Measurements from ENCODE around the gene MOXD1.

The MOXD1 gene

GRCh38 chr6:132400883-132401617, at the start of gene MOXD1:
Gene MOXD1 (minus strand): TSS chr6:132401475. CDS start chr6:132401426, 49 bp downstream.
- no peak within 1 kb of the TSS for H3K27ac ChIP-seq
- no peak for DNase-seq (ENCODE audit: low read depth, low spot score)

- no peak for DNase-seq (ENCODE audit: low read depth, low spot score)
- no peak overlapping the region for H3K27ac ChIP-seq
Observed at GRCh38 chr6:132446855-132447241, 45.6 kb upstream of the MOXD1 start.

GRCh38 chr6:132446141-132446854, 45.0 kb upstream of the MOXD1 start:
- DNase-seq (ENCODE audit: low read depth, low spot score), result no peak
- H3K27ac ChIP-seq, result peak overlapping the region; percentile 53

- DNase-seq (ENCODE audit: low read depth, low spot score), result peak; percentile 45
Observed at GRCh38 chr6:132445201-132445951, 44.1 kb upstream of the MOXD1 start.

GRCh38 chr6:132443206-132443605, 41.9 kb upstream of the MOXD1 start:
- no peak for DNase-seq (ENCODE audit: low read depth, low spot score)
- no peak overlapping the region for H3K27ac ChIP-seq

More at GRCh38 chr6:132445201-132445951, 44.1 kb upstream of the MOXD1 start:
- peak overlapping the region; percentile 53 for H3K27ac ChIP-seq

GRCh38 chr6:132430110-132430509, 28.8 kb upstream of the MOXD1 start:
- no peak overlapping the region for H3K27ac ChIP-seq
- no peak for DNase-seq (ENCODE audit: low read depth, low spot score)

- DNase-seq (ENCODE audit: low read depth, low spot score), result no peak
- H3K27ac ChIP-seq, result no peak overlapping the region
Observed at GRCh38 chr6:132425176-132425575, 23.9 kb upstream of the MOXD1 start.

GRCh38 chr6:132423839-132424238, 22.6 kb upstream of the MOXD1 start:
- no peak for DNase-seq (ENCODE audit: low read depth, low spot score)
- H3K27ac ChIP-seq, result no peak overlapping the region

- DNase-seq (ENCODE audit: low read depth, low spot score), result no peak
- H3K27ac ChIP-seq, result no peak overlapping the region
Observed at GRCh38 chr6:132418235-132418965, 17.1 kb upstream of the MOXD1 start.

- no peak overlapping the region for H3K27ac ChIP-seq
- no peak for DNase-seq (ENCODE audit: low read depth, low spot score)
Observed at GRCh38 chr6:132414761-132415160, 13.5 kb upstream of the MOXD1 start.

GRCh38 chr6:132414322-132414721, 13.0 kb upstream of the MOXD1 start:
- no peak overlapping the region for H3K27ac ChIP-seq
- no peak for DNase-seq (ENCODE audit: low read depth, low spot score)

- no peak overlapping the region for H3K27ac ChIP-seq
- no peak for DNase-seq (ENCODE audit: low read depth, low spot score)
Observed at GRCh38 chr6:132413499-132413802, 12.2 kb upstream of the MOXD1 start.

GRCh38 chr6:132412656-132413498, 11.6 kb upstream of the MOXD1 start:
- no peak for DNase-seq (ENCODE audit: low read depth, low spot score)
- no peak overlapping the region for H3K27ac ChIP-seq

GRCh38 chr6:132411296-132411695, 10.0 kb upstream of the MOXD1 start:
- no peak for DNase-seq (ENCODE audit: low read depth, low spot score)
- H3K27ac ChIP-seq, result no peak overlapping the region

- no peak for DNase-seq (ENCODE audit: low read depth, low spot score)
- no peak overlapping the region for H3K27ac ChIP-seq
Observed at GRCh38 chr6:132410830-132411229, 9.6 kb upstream of the MOXD1 start.

GRCh38 chr6:132405143-132405915, 4.1 kb upstream of the MOXD1 start:
- DNase-seq (ENCODE audit: low read depth, low spot score), result no peak
- H3K27ac ChIP-seq, result no peak overlapping the region

GRCh38 chr6:132404736-132405135, 3.5 kb upstream of the MOXD1 start:
- DNase-seq (ENCODE audit: low read depth, low spot score), result no peak
- no peak overlapping the region for H3K27ac ChIP-seq

GRCh38 chr6:132404330-132404729, 3.1 kb upstream of the MOXD1 start:
- H3K27ac ChIP-seq, result no peak overlapping the region
- no peak for DNase-seq (ENCODE audit: low read depth, low spot score)

All from epithelial cell of prostate (primary cell).